ENCODE results near the gene OTUB1.

Gene OTUB1

DNA sequence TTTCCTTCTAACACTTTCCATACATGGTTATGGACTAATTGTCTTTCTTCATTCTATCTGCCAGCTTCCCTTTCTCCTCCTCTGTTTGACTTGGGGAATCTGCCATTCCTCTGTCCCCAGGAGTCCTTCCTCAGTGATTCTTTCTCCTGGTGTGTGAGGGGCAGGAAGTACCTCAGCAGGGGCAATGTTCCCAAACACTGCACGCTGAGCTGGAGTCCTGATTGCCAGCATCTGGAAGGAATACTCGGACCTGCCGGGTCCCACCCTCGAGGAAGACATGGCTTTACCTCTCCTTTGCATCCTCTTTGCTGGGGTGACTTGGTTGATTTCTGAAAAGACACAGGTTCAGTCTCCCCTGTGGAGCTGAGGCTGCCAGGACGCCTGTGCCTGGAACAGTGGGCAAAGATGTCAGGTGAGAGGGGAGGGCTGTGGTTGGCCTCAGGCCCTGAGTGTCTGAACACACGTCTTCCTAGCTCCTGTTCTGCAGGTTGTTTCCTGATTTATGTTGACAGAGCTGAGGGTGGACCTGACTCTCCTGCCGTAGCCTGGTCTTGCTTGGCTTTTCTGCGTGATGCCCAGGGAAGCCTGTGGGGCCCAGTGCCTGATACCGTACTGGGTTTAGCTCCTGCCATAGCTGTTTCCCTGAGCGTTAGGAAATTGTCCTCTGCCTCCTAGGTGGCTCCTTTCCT is 7.5 kb upstream of the OTUB1 start:
- TF ChIP-seq, protein P1, sequence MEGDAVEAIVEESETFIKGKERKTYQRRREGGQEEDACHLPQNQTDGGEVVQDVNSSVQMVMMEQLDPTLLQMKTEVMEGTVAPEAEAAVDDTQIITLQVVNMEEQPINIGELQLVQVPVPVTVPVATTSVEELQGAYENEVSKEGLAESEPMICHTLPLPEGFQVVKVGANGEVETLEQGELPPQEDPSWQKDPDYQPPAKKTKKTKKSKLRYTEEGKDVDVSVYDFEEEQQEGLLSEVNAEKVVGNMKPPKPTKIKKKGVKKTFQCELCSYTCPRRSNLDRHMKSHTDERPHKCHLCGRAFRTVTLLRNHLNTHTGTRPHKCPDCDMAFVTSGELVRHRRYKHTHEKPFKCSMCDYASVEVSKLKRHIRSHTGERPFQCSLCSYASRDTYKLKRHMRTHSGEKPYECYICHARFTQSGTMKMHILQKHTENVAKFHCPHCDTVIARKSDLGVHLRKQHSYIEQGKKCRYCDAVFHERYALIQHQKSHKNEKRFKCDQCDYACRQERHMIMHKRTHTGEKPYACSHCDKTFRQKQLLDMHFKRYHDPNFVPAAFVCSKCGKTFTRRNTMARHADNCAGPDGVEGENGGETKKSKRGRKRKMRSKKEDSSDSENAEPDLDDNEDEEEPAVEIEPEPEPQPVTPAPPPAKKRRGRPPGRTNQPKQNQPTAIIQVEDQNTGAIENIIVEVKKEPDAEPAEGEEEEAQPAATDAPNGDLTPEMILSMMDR (IDR thresholded peaks at IDR 0.05; ENCODE audit: low read length, missing control alignments): no peak
- no peak for DNase-seq (ENCODE audit: low read depth)
- no peak overlapping the region for H3K4me3 ChIP-seq (replicated peaks; ENCODE audit: low read depth, low read length)

DNA sequence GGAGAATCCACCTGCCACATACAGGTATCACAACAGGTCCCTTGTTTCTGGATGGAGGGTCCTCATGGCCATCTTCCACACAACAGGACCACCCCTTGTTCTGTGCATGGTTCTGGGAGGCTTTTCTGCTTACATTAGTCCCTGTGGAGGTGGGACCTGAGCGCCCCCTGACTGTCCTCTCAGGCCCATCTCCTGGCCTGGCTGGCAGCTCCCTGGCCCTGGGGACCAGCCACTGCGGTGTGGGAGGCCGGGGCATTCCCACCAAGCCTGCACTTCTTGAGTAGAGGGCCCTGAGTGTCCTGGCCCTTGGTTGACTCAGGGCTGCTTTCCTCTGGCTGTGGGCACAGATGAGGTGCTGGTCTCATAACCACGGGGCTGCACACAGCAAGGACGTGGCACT is 6.8 kb upstream of the OTUB1 start:
- no peak overlapping the region for H3K4me3 ChIP-seq (replicated peaks; ENCODE audit: low read depth, low read length)
- no peak for DNase-seq (ENCODE audit: low read depth)
- TF ChIP-seq, protein P1 (IDR thresholded peaks at IDR 0.05; ENCODE audit: low read length, missing control alignments): no peak

DNA sequence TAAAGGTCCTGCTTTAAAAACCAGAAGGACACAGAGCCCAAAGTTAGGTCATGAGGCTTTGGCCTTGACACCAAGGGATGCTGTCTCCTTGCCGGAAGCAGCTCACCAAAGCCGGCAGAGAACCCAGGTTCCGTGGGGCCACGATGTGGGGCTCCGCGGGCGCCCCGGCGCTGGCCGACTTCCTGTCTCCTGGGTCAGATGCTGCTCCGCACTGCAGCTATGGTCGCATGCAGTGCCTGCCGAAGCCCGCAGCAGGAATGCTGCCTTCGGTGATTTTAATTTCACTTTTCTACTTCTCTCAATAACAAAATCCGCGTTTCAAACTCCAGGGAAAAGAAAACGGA is 454 bp upstream of the OTUB1 start:
- no peak for DNase-seq (ENCODE audit: low read depth)
- H3K4me3 ChIP-seq (replicated peaks; ENCODE audit: low read depth, low read length): peak overlapping the region; percentile 89
- TF ChIP-seq, protein P1 (IDR thresholded peaks at IDR 0.05; ENCODE audit: low read length, missing control alignments): no peak

DNA sequence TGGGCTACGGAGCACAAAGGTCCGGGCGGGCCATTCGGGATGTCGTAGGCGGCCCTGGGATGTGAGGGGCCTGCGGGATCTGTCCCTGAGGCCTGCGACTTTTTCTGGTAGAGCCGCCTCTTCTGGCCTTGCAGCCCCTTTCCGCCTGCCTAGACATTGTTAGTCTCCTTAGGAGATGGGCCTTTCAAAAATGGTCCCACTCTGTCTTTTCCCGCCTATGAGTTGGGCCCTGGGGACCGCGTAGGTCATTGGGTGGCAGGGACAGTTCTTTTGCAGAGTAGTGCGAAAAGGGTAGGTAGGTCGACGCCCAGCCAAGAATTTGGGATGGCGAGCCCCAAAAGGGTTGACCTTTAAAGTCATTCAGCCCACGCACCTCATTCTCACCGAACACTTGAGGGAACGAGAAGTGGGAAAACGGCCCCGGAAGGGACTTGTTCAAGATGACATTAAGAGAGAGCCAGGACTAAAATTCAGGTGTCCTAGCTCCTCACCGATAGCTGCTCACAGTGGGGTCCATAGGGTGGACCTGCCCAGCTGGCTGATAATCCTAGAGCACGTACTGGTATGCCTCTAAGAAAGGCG is 785 bp downstream of the OTUB1 start:
- H3K4me3 ChIP-seq (replicated peaks; ENCODE audit: low read depth, low read length): peak overlapping the region; percentile 89
- TF ChIP-seq, protein P1 (IDR thresholded peaks at IDR 0.05; ENCODE audit: low read length, missing control alignments): no peak
- no peak for DNase-seq (ENCODE audit: low read depth)

DNA sequence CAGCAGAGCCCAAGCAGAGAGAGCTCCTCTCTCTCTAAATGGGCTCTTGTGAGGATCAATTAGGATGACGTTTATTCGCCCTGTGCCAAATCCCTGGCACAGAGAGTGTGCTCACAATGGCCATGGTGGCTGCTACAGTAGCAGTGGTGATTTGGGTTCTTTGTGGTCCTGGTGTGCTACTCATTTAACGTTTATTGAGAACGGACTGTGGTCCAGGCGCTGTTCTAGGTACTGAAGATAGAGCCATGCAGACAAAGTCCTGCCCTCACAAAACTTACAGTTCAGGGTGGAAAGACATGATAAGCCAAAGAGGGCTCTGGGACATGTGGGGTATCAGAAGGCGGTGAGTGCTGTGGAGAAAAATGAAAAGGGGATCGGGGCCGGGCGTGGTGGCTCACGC is 5.3 kb downstream of the OTUB1 start:
- TF ChIP-seq, protein P1 (IDR thresholded peaks at IDR 0.05; ENCODE audit: low read length, missing control alignments): no peak
- DNase-seq (ENCODE audit: low read depth): no peak
- H3K4me3 ChIP-seq (replicated peaks; ENCODE audit: low read depth, low read length): no peak overlapping the region

DNA sequence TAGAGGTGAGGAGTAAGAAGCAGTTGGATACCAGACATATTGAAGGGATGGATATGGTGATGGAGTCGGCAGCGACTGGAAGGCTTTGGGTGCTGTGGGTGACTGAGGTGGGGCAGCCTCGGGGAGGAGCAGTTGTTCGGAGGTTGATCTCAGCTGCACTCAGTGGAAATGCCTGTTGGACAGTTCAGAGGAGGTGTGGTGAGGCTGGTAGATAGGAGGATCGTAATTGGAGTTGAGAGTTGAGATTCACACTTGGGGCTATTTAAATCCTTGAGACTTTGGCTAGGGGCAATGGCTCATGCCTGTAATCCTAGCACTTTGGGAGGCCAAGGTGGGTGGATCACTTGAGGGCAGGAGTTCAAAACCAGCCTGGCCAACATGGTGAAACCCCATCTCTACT is 6.9 kb downstream of the OTUB1 start:
- TF ChIP-seq, protein P1 (IDR thresholded peaks at IDR 0.05; ENCODE audit: low read length, missing control alignments): no peak
- no peak for DNase-seq (ENCODE audit: low read depth)
- H3K4me3 ChIP-seq (replicated peaks; ENCODE audit: low read depth, low read length): no peak overlapping the region

DNA sequence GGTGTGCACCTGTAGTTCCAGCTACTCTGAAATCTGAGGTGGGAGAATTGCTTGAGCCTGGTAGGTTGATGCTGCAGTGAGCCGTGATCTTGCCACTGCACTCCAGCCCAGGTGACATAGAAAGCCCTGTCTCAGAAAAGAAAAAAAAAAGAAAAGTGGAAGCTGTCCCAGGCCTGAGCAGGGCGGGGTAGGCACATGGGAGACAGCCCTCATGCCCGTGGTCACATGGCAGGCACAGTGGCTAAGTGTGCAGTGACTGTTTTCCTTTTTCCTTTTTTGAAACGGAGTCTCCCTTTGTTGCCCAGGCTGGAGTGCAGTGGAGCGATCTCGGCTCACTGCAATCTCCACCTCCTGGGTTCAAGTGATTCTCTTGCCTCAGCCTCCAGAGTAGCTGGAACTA is 7.8 kb downstream of the OTUB1 start:
- DNase-seq (ENCODE audit: low read depth): no peak
- TF ChIP-seq, protein P1 (IDR thresholded peaks at IDR 0.05; ENCODE audit: low read length, missing control alignments): no peak

More for the DNA sequence above, 7.8 kb downstream of the OTUB1 start:
- no peak overlapping the region for H3K4me3 ChIP-seq (replicated peaks; ENCODE audit: low read depth, low read length)
